Peyer's patch (tissue), 4 donors: Measurements from ENCODE around the gene TCF19.
"Not testable (repeated sequence)": the region's sequence is repeated elsewhere in the genome, so short reads cannot be mapped to it uniquely, and the experiment has no call there.

Experiments
- POLR2A ChIP-seq, 2 donors: fragments of 450-650 bp; IDR thresholded peaks; one replicate each; pipeline ENCODE4 v1.5.1; 2017; ENCODE audit warnings: antibody characterized with exemption in 2 of 2, mild to moderate bottlenecking in 2 of 2, moderate library complexity in 2 of 2
- TF ChIP-seq, protein P1 (sequence below), 6 experiments: fragments of 450-650 bp in 4 of 6; fragments of 200-600 bp in 2 of 6; sonication (generic) in 1 of 6; IDR thresholded peaks; one replicate each; pipeline ENCODE4 v1.5.1; 2017 to 2019; ENCODE audit warnings: antibody characterized with exemption in 6 of 6, mild to moderate bottlenecking in 3 of 6, moderate library complexity in 1 of 6

DNA sequence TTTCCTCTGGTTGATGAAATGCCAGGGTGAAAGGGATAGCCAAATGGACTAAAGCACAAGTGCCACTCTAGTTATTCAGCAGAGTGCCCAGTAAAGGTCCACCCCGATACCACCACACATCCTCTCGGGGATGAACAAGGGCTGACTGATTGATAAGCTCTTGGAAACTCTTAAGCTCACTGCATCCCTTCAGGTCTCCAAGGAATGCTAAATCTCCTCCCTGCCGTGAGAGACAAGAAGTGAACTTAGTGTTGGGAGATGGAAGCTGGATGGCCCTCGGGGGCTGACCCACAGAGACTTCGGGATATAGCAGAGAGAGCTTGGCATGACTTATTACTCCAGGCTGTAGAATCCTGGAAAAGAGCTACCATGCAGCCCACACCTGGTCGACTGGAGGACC lies 25.5 kb downstream of the TCF19 start:
- TF ChIP-seq, protein P1, sequence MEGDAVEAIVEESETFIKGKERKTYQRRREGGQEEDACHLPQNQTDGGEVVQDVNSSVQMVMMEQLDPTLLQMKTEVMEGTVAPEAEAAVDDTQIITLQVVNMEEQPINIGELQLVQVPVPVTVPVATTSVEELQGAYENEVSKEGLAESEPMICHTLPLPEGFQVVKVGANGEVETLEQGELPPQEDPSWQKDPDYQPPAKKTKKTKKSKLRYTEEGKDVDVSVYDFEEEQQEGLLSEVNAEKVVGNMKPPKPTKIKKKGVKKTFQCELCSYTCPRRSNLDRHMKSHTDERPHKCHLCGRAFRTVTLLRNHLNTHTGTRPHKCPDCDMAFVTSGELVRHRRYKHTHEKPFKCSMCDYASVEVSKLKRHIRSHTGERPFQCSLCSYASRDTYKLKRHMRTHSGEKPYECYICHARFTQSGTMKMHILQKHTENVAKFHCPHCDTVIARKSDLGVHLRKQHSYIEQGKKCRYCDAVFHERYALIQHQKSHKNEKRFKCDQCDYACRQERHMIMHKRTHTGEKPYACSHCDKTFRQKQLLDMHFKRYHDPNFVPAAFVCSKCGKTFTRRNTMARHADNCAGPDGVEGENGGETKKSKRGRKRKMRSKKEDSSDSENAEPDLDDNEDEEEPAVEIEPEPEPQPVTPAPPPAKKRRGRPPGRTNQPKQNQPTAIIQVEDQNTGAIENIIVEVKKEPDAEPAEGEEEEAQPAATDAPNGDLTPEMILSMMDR (IDR thresholded peaks at IDR 0.05), result not testable (repeated sequence)
- TF ChIP-seq POLR2A (IDR thresholded peaks at IDR 0.05), result not testable (repeated sequence)
